Activated CD8-positive, alpha-beta memory T cell treated with anti-CD3 and anti-CD28 coated beads, Interleukin-2, amount 50 U/mL, for 1 hour (primary cell): ENCODE results near the gene SYTL2.
A peak's percentile ranks its signal among the peaks of the same experiment; 100 is the strongest.

Experiments used
- DNase-seq: peaks from one replicate; pipeline ENCODE4 v3.0.0-alpha.2; 2020; ENCODE audit errors: extremely low read depth

The SYTL2 gene

DNA sequence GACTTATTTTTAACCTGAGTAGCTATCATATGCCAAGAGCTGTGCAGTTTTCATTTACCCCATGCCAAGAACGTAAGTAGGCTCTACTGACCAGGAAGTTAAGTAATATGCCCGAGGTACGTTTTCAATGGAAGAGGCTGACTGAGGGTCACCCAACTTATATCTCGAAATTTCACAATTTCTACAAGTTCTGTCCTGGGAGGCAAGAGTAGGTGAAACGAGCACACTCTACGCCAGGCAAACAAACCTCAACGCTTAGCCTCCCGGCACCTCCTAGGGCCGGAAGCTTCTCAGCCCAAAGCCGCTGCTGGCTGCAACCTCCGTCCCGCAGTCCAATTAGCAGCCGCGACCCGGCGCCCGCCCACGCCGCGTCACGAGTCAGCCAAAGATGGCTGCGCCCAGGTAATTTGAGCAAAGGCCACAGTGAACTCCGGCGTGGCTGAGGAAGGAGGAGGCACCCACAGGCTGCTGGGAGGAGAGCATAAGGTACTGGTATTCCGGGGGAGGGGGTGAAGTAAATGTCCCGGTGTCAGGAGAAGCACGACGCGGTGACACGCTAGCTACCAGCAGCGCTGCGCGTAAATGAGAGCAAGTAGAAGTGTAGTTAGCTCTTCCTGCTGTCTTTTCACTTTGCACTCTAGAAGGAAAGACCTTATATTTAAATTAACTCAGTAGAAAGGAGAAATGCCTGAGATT, 163.2 kb downstream of the SYTL2 start, which contains the start of gene TMEM126A:
Gene TMEM126A, plus strand, starts transcription at position 364 of the 696 bp plus-strand sequence. CDS start 2,289 bp downstream, outside the sequence.
- DNase-seq, result peak; percentile 54

DNA sequence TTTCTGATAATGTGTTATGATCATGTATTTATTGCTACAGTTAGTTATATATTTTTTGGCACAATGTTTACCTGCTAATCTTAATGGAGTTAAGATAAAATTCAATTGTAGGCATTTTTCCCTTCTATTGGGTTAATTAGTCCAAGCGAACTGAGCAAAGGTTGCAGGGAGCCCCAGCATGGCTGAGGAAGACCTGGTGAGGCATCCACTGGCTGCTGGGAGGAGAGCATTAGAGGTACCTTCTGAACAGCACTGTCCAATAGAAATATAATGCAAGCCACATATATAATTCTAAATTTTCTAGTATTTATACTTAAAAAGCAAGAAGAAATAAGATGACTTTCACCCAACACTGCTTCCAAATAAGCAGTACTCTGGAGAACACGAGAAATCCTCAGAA, 163.9 kb downstream of the SYTL2 start:
- DNase-seq, result no peak
